ENCODE measurements around the gene AP1G2.

DNA sequence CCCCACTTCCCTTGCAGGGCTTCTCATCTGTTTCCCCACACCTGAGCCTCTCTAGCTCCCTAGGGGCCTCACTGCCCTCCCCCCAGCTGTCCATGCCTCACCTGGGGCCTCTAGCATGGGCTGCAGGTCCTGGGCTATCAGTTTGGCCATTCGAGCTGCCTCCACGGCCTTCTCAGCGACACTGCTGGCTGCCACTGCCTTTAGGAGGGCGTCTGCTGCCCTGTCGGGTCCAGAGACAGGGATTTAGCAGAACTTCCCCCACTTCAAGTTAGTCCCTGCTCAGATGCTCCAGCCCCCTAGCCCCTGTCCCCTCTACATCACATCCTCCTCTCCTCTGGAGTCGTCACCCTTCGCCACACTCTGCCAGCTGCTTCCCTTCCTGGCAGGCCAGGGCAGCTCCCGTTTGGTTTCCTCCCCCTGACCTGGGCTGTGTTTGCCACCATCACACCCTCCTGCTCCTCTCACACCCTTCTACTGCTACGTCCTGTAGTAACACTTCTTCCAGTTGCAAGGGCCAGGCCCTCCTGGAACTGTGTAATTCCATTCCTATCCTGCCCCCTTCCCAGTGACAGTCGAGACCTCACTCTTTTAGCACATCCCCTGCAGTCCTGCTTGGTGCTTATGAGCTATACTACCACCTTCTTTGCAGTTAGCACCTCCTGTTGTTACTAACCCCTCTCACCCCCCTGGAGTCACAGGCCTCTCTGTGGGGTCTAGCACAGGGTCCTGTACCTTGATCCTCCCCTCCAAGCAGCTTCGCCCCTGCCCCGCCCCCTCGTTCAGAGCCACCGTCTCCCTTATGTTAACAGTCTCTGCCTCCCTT lies 4.3 kb upstream of the AP1G2 start:
- TF ChIP-seq, protein P1, sequence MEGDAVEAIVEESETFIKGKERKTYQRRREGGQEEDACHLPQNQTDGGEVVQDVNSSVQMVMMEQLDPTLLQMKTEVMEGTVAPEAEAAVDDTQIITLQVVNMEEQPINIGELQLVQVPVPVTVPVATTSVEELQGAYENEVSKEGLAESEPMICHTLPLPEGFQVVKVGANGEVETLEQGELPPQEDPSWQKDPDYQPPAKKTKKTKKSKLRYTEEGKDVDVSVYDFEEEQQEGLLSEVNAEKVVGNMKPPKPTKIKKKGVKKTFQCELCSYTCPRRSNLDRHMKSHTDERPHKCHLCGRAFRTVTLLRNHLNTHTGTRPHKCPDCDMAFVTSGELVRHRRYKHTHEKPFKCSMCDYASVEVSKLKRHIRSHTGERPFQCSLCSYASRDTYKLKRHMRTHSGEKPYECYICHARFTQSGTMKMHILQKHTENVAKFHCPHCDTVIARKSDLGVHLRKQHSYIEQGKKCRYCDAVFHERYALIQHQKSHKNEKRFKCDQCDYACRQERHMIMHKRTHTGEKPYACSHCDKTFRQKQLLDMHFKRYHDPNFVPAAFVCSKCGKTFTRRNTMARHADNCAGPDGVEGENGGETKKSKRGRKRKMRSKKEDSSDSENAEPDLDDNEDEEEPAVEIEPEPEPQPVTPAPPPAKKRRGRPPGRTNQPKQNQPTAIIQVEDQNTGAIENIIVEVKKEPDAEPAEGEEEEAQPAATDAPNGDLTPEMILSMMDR (conservative IDR thresholded peaks at IDR 0.05; ENCODE audit: low read depth, low read length) = no peak
- TF ChIP-seq RFX5 (IDR thresholded peaks at IDR 0.05; ENCODE audit: low read depth, low read length) (no peak), USF2 (IDR thresholded peaks at IDR 0.05; ENCODE audit: low read depth, low read length) (no peak), POLR2A (IDR thresholded peaks at IDR 0.05; ENCODE audit: low read depth, low read length) (no peak), RAD21 (IDR thresholded peaks at IDR 0.05; ENCODE audit: low read length) (no peak), MAFK (IDR thresholded peaks at IDR 0.05; ENCODE audit: low read depth, low read length) (no peak), MXI1 (IDR thresholded peaks at IDR 0.05; ENCODE audit: borderline replicate concordance, low read depth, low read length) (no peak), FOS (IDR thresholded peaks at IDR 0.05; ENCODE audit: low read depth, low read length) (no peak), CHD1 (IDR thresholded peaks at IDR 0.05; ENCODE audit: low read depth, low read length) (no peak), CEBPB (IDR thresholded peaks at IDR 0.05; ENCODE audit: low read depth, low read length) (no peak), ELK1 (IDR thresholded peaks at IDR 0.05; ENCODE audit: borderline replicate concordance, low read depth, low read length) (no peak), SMC3 (IDR thresholded peaks at IDR 0.05; ENCODE audit: low read depth, low read length) (no peak), MAZ (IDR thresholded peaks at IDR 0.05; ENCODE audit: borderline replicate concordance, low read depth, low read length) (no peak), RCOR1 (IDR thresholded peaks at IDR 0.05; ENCODE audit: insufficient replicate concordance, low read length) (no peak)

Measured in IMR-90 (cell line).